ENCODE measurements around the gene MUTYH.

- TF ChIP-seq POLR2AphosphoS5 (IDR thresholded peaks at IDR 0.05), result no peak
- no peak for TF ChIP-seq CTCF (IDR thresholded peaks at IDR 0.05)
These were observed 8.5 kb downstream of the MUTYH start for GRCh38 chr1:45331436-45332345.
